ENCODE results near the gene SEMA6B. TPM values are rescaled to one million over a fixed set of nuclear protein-coding genes. Genes with fewer than 3 reads are reported as not detected.

Gene SEMA6B
- total and polyA plus RNA-seq, 2 of the 4 experiments (the other 2 are of a cell fraction) = 0.18 to 0.72 TPM

DNA sequence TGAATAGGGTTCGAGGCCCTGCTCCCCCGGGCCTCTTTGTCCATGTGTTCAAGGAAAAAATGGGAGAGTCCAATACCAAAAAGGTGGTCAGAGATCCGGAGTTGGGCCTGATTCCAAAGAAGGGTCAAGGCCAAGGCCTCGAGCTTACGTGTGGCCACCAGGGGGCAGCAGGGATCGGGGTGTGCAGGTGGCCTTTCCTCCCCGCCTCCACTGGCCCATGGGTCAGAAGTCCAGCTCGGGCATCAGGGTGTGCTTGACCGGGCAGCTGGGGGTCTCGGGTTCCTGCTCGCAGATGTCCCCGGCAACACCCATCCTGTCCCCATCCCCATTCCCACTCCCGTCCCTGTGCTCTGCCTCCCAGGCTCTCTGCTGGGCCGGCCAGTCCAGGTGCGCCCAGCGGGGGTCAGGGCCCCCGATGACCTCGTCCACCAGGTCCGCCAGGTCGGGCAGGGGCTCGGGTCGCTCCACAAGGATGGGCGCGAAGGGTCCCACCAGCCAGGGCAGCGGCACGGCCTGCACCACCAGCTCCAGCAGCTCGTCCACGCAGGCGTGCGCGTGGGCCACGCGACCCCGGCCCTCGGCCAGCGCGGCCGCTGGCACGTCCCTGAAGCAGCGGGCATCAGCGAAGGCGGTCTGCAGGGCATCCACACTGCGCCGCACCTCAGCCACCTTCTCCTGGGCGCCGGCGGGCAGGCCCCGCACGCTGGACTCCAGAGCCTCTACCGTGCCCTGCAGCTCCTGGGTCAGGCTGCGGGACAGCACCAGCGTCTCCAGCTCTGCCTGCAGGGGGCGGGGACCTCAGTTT lies 36.0 kb downstream of the SEMA6B start:
- no peak overlapping the region for H2BK5ac ChIP-seq (ENCODE audit: low read depth, low read length, poor library complexity, severe bottlenecking)
- no peak overlapping the region for H4K5ac ChIP-seq (ENCODE audit: low read depth, low read length)
- H2AK9ac ChIP-seq (replicated peaks; ENCODE audit: low read depth, low read length, poor library complexity) = no peak overlapping the region
- in situ Hi-C loops (cut with MboI; ENCODE audit: low sequenced_read_pairs) = no loop called here
- H3K9ac ChIP-seq (ENCODE audit: low read depth, low read length) = no peak overlapping the region
- WGBS, 2 experiments (ENCODE audit: extremely low coverage in 2 of 2, insufficient read length in 1 of 2) = 66% methylated on average over 28 of the region's 53 CpGs; no CpG with 5 or more reads in 1 of the 2 experiments
- no peak overlapping the region for H3K23ac ChIP-seq (ENCODE audit: low read depth, low read length)
- no peak overlapping the region for H3K4ac ChIP-seq (ENCODE audit: low read depth, low read length)
- H3K9me1 ChIP-seq (ENCODE audit: insufficient read depth, low read length) = no peaks in the 10 kb centered on the region
- CTCF ChIA-PET = interaction anchor here (1.1 to 1.4 kb wide), 2 partner anchors 12 to 112 kb away, joined by 5 to 6 read pairs; partner anchors contain the start of gene PLIN5
- H3K18ac ChIP-seq (ENCODE audit: low read depth, low read length) = no peak overlapping the region
- no TSS peak for BruUV-seq (replicated peaks)
- DNase-seq (peak; percentile 10), ATAC-seq (ENCODE audit: low read depth) (no peak)
- no peak overlapping the region for H4K8ac ChIP-seq (ENCODE audit: low read depth in 2 of 2, low read length in 2 of 2)
- no peaks in the 10 kb centered on the region for H3K79me1 ChIP-seq (ENCODE audit: low read depth in 1 of 2, low read length in 2 of 2)
- dilution Hi-C loops (cut with HindIII; ENCODE audit: low sequenced_read_pairs, unreplicated experiment) = no loop called here
- no peak overlapping the region for H2AFZ ChIP-seq (replicated peaks; ENCODE audit: low read length, poor library complexity)
- H4K91ac ChIP-seq (ENCODE audit: insufficient read depth, low read depth, low read length) = no peak overlapping the region
- H3K56ac ChIP-seq (ENCODE audit: extremely low read depth, insufficient read depth, low read length) = no peak overlapping the region
- no peak overlapping the region for H2BK15ac ChIP-seq (ENCODE audit: low read depth, low read length)
- no peak overlapping the region for H2AK5ac ChIP-seq (ENCODE audit: low read depth, low read length)
- H3K4me1 ChIP-seq (ENCODE audit: control insufficient read depth, insufficient read depth, low read length) = peaks cover 7% of the 10 kb centered on the region
- H2BK120ac ChIP-seq (ENCODE audit: low read depth, low read length) = no peak overlapping the region
- H3K4me2 ChIP-seq (ENCODE audit: low read depth, low read length) = no peak overlapping the region
- H3K36me3 ChIP-seq (ENCODE audit: control insufficient read depth, insufficient read depth, low read length) = no peaks in the 10 kb centered on the region
- no peak overlapping the region for H2BK20ac ChIP-seq (ENCODE audit: low read depth, low read length)
- no peak overlapping the region for H3K27ac ChIP-seq (ENCODE audit: insufficient read depth, low read length)
- intact Hi-C loops (cut with micrococcal nuclease) = no loop called here
- TF ChIP-seq RAD21 (IDR thresholded peaks at IDR 0.05; ENCODE audit: low read length) = peak; percentile 32
- TF ChIP-seq, protein P1, sequence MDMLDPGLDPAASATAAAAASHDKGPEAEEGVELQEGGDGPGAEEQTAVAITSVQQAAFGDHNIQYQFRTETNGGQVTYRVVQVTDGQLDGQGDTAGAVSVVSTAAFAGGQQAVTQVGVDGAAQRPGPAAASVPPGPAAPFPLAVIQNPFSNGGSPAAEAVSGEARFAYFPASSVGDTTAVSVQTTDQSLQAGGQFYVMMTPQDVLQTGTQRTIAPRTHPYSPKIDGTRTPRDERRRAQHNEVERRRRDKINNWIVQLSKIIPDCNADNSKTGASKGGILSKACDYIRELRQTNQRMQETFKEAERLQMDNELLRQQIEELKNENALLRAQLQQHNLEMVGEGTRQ (IDR thresholded peaks at IDR 0.05; ENCODE audit: low read depth, low read length) = no peak
- TF ChIP-seq, protein P2, sequence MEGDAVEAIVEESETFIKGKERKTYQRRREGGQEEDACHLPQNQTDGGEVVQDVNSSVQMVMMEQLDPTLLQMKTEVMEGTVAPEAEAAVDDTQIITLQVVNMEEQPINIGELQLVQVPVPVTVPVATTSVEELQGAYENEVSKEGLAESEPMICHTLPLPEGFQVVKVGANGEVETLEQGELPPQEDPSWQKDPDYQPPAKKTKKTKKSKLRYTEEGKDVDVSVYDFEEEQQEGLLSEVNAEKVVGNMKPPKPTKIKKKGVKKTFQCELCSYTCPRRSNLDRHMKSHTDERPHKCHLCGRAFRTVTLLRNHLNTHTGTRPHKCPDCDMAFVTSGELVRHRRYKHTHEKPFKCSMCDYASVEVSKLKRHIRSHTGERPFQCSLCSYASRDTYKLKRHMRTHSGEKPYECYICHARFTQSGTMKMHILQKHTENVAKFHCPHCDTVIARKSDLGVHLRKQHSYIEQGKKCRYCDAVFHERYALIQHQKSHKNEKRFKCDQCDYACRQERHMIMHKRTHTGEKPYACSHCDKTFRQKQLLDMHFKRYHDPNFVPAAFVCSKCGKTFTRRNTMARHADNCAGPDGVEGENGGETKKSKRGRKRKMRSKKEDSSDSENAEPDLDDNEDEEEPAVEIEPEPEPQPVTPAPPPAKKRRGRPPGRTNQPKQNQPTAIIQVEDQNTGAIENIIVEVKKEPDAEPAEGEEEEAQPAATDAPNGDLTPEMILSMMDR (conservative IDR thresholded peaks at IDR 0.05; ENCODE audit: low read depth, low read length) = peak; percentile 58
- POLR2A ChIA-PET (ENCODE audit: unreplicated experiment) = no interaction called here
- no peaks in the 10 kb centered on the region for H3K9me3 ChIP-seq (ENCODE audit: control insufficient read depth, insufficient read depth, low read length)
- H3K14ac ChIP-seq (replicated peaks; ENCODE audit: low read depth, low read length) = no peak overlapping the region
- H4K20me1 ChIP-seq (ENCODE audit: insufficient read depth, low read length) = no peaks in the 10 kb centered on the region
- H3K27me3 ChIP-seq (ENCODE audit: control insufficient read depth, insufficient read depth, low read length) = peaks cover 10% of the 10 kb centered on the region; the same call in 1 of the 2 replicates
- no peak overlapping the region for H3K4me3 ChIP-seq (ENCODE audit: insufficient read depth, low read depth, low read length)
